Colonic mucosa (tissue), 4 donors: ENCODE data around the gene PYGL. TPM values are rescaled to one million over a fixed set of nuclear protein-coding genes. Genes with fewer than 3 reads are reported as not detected.

Source experiments
- DNase-seq: peaks from one replicate; pipeline ENCODE4 v3.0.0-alpha.2; 2020
- H3K27ac ChIP-seq: fragments of 200-600 bp; one replicate; pipeline ENCODE4 v1.8.0; 2021
- H3K27me3 ChIP-seq: fragments of 200-600 bp; one replicate; pipeline ENCODE4 v1.8.0; 2021
- H3K36me3 ChIP-seq: fragments of 200-600 bp; one replicate; pipeline ENCODE4 v1.8.0; 2021
- H3K4me1 ChIP-seq: fragments of 200-600 bp; one replicate; pipeline ENCODE4 v1.8.0; 2021; ENCODE audit warnings: mild to moderate bottlenecking
- H3K4me3 ChIP-seq: fragments of 200-600 bp; one replicate; pipeline ENCODE4 v1.8.0; 2021
- H3K9ac ChIP-seq, 2 donors: one replicate each; pipeline ENCODE4 v1.7.0; 2013; ENCODE audit warnings: control low read depth in 2 of 2, low read depth in 2 of 2, low read length in 2 of 2
- H3K9me3 ChIP-seq: fragments of 200-600 bp; one replicate; pipeline ENCODE4 v1.8.0; 2021
- CTCF ChIP-seq: fragments of 200-600 bp; IDR thresholded peaks from one replicate; pipeline ENCODE4 v1.8.0; 2022; ENCODE audit warnings: antibody characterized with exemption, mild to moderate bottlenecking
- intact Hi-C: fragments of 100-400 bp; cut with DNase I; formaldehyde crosslinking; loops from one replicate; pipeline ENCODE4 v1.14.1; 2022
- total RNA-seq, 2 donors: library from RNA; stranded (reverse); fragmentation: NEBNext Ultra II Directional in 1 of 2; extraction: Animal tissue kit (Norgen Biotek cat#: 25700) in 1 of 2; gene quantifications; one replicate each; pipeline ENCODE4 v1.2.1, GENCODE V29; 2021
- donor health status: healthy.
- donor health status: DM: no; HTN: no; CAD: no.
- donor health status: DM: no; HTN: no; CAD: no.

The PYGL gene
- total RNA-seq: 10 to 100 TPM; 33.0 to 54.2 TPM

GRCh38 chr14:50943943-50944646, at the start of gene PYGL:
Gene PYGL, minus strand, starts transcription at chr14:50944483. Its CDS starts 80 bp downstream, at chr14:50944403.
- Histone ChIP-seq H3K27ac (peak within 1 kb of the TSS; percentile 85), H3K9me3 (no peaks in the 10 kb centered on the region), H3K4me3 (peak within 1 kb of the TSS; percentile 80), H3K4me1 (peaks cover 4% of the 10 kb centered on the region), H3K36me3 (no peaks in the 10 kb centered on the region), H3K9ac (peak within 1 kb of the TSS; percentile 42 to 82), H3K27me3 (no peaks in the 10 kb centered on the region)
- intact Hi-C loops: no loop called here
- no peak for TF ChIP-seq CTCF
- peak; percentile 80 for DNase-seq

- Histone ChIP-seq H3K27ac (no peak overlapping the region), H3K4me3 (no peak overlapping the region), H3K9ac (no peak overlapping the region), H3K27me3 (no peaks in the 10 kb centered on the region), H3K4me1 (no peaks in the 10 kb centered on the region), H3K36me3 (no peaks in the 10 kb centered on the region), H3K9me3 (no peaks in the 10 kb centered on the region)
- DNase-seq: no peak
- intact Hi-C loops: no loop called here
- TF ChIP-seq CTCF: no peak
These were observed 41.6 kb upstream of the PYGL start for GRCh38 chr14:50985859-50986331.

GRCh38 chr14:50985124-50985858, 41.0 kb upstream of the PYGL start:
- Histone ChIP-seq H3K27me3 (no peaks in the 10 kb centered on the region), H3K36me3 (no peaks in the 10 kb centered on the region), H3K27ac (no peak overlapping the region), H3K9ac (no peak overlapping the region), H3K9me3 (no peaks in the 10 kb centered on the region), H3K4me3 (no peak overlapping the region), H3K4me1 (no peaks in the 10 kb centered on the region)
- TF ChIP-seq CTCF: no peak
- DNase-seq: no peak
- intact Hi-C loops: no loop called here

GRCh38 chr14:50984036-50984710, 39.9 kb upstream of the PYGL start:
- DNase-seq: no peak
- no peak overlapping the region for H3K9ac ChIP-seq
- intact Hi-C loops: no loop called here
- H3K9me3 ChIP-seq: no peaks in the 10 kb centered on the region
- no peaks in the 10 kb centered on the region for H3K36me3 ChIP-seq
- no peak for TF ChIP-seq CTCF
- H3K27ac ChIP-seq: no peak overlapping the region
- H3K27me3 ChIP-seq: no peaks in the 10 kb centered on the region
- no peaks in the 10 kb centered on the region for H3K4me1 ChIP-seq
- H3K4me3 ChIP-seq: no peak overlapping the region

GRCh38 chr14:50979941-50980850, 35.9 kb upstream of the PYGL start:
- H3K9ac ChIP-seq: no peak overlapping the region
- no peak overlapping the region for H3K27ac ChIP-seq
- H3K36me3 ChIP-seq: no peaks in the 10 kb centered on the region
- no peaks in the 10 kb centered on the region for H3K9me3 ChIP-seq
- H3K4me3 ChIP-seq: no peak overlapping the region
- no peaks in the 10 kb centered on the region for H3K27me3 ChIP-seq
- DNase-seq: no peak
- TF ChIP-seq CTCF: no peak
- intact Hi-C loops: no loop called here
- H3K4me1 ChIP-seq: no peaks in the 10 kb centered on the region
